HG02981 (cell line): Measurements from ENCODE around the gene SYNPO2.
"Not testable (repeated sequence)": the region's sequence is repeated elsewhere in the genome, so short reads cannot be mapped to it uniquely, and the experiment has no call there.

Source experiments
- ATAC-seq: cut with Tn5 transposase; IDR thresholded peaks from one replicate; pipeline ENCODE4 v1.9.1; 2021; ENCODE audit warnings: mild to moderate bottlenecking, moderate library complexity; ENCODE audit not compliant: unreplicated experiment

SYNPO2 gene

GRCh38 chr4:118995693-118996391, 107.2 kb downstream of the SYNPO2 start:
- ATAC-seq, result no peak

GRCh38 chr4:118997601-118998000, 108.9 kb downstream of the SYNPO2 start:
- ATAC-seq, result no peak

DNA sequence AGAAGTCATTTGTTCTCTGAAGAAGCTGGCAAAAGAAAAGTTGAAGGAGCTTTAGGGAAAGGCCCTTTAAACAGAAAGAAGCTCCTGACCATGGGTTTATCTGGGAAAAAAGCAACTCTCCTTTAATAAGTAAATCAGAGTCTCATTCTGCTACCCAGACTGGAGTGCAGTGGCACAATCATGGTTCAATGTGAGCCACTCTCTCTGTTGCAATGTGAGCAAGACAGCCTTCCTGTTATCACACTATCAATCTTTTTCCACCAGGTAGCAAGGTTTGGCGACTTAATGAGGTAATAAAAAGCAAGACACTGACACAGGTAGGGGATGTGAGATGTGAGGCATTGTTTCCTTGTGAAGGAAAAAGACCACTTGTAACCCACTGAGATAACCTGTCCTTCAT, 111.3 kb downstream of the SYNPO2 start:
- ATAC-seq, result no peak

DNA sequence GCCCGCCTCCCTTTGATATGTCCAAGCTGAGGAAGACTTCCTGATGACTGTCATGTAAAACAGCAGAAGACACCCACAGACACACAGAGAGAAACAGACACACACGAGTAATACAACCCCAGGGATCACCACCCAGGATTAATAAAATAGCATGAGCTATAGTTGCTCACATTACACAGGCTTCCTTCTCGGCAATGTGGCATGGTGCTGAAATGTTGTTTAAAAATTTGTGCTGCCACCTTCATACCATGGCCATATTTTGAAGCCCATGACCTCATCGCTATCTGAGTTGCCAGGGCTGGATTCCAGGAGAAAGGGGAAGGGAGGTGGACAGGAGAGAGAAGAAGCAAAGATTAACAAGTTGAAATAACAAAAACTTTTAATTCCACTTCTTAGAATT, 111.7 kb downstream of the SYNPO2 start:
- no peak for ATAC-seq

- ATAC-seq, result no peak
Observed at GRCh38 chr4:119002476-119002875, 113.8 kb downstream of the SYNPO2 start.

DNA sequence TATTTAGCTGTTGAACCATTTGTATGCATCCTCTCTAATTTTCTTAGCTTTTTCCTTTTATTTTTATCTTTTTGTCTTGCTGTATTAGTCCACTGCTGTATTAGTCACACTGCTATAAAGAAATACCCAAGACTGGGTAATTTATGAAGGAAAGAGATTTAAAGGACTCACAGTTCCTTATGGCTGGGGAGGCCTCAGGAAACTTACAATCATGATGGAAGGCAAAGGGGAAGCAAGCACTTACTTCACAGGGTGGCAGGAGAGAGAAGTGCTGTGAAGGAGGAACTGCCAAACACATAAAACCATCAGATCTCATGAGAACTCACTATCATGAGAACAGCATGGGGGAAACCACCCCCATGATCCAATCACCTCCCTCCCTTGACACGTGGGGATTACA, 114.3 kb downstream of the SYNPO2 start:
- not testable (repeated sequence) for ATAC-seq

- ATAC-seq, result no peak
Observed at GRCh38 chr4:119005928-119006460, 117.3 kb downstream of the SYNPO2 start.

- no peak for ATAC-seq
Observed at GRCh38 chr4:119008761-119009160, 120.1 kb downstream of the SYNPO2 start.

DNA sequence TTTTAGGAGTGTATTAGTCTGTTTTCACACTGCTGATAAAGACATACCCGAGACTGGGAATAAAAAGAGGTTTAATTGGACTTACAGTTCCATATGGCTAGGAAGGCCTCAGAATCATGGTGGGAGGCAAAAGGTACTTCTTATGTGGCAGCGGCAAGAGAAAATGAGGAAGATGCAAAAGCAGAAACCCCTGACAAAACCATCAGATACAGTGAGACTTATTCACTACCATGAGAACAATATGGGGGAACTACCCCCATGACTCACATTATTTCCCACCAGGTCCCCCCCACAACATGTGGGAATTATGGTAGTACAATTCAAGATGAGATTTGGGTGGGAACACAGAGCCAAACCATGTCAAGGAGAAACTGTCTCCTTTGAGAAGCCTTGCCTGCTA, 121.6 kb downstream of the SYNPO2 start:
- ATAC-seq, result not testable (repeated sequence)

- no peak for ATAC-seq
Observed at GRCh38 chr4:119010909-119011606, 122.4 kb downstream of the SYNPO2 start.

- ATAC-seq, result no peak
Observed at GRCh38 chr4:119011607-119011988, 122.9 kb downstream of the SYNPO2 start.

GRCh38 chr4:119014658-119015057, 126.0 kb downstream of the SYNPO2 start:
- ATAC-seq, result no peak

DNA sequence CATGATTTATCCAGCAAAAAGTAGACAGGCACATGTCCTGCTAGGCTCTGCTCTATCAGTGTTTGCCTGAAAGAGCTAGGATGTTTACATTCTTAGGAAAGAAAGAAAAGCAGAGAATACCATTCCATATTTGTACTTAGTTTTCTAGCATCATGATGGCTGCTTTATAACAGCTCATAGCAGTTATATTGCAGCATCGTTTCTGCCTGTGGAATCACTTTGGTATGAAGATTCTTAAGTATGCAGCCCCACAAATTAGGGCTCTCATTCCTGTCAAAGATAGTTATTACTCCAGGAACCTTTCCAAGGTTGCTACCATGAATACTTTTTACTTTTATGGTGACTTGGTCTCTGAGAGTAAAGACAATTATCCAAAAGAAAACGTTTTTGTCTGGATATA, 128.0 kb downstream of the SYNPO2 start:
- ATAC-seq, result no peak

- no peak for ATAC-seq
Observed at GRCh38 chr4:119017636-119018035, 129.0 kb downstream of the SYNPO2 start.

DNA sequence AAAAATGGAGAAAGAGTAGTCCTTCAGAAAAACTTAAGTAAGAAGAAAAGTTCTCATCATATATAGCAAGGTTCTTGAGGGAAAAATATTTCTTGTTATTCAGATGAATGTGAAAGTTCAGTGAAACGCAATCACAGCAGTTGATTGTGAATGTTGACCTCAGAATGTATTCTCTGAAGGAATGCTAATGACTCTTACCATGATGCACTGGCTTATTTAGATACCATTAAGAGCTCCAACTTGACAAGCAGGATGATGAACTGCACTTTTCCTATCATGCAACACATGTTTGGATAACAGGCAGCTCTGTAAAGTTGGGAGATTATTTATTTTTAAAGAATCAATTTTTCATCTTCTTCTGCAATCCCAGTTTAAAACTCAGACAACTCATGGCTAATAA, 131.5 kb downstream of the SYNPO2 start:
- no peak for ATAC-seq

DNA sequence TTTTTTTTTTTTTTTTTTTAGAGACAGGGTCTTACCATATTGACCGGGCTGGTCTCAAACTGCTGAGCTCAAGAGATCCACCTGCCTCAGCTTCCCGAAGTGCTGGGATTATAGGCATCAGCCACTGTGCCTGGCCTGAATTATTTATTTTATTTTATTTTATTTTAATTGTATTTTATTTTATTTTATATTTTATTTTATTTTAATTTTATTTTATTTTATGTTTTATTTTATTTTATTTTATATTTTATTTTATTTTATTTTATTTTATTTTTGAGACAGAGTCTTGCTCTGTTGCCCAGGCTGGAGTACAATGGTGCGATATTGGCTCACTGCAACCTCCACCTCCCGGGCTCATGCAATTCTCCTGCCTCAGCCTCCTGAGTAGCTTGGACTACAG, 133.9 kb downstream of the SYNPO2 start:
- not testable (repeated sequence) for ATAC-seq

- ATAC-seq, result no peak
Observed at GRCh38 chr4:119024102-119024501, 135.4 kb downstream of the SYNPO2 start.

- no peak for ATAC-seq
Observed at GRCh38 chr4:119025420-119025819, 136.8 kb downstream of the SYNPO2 start.

DNA sequence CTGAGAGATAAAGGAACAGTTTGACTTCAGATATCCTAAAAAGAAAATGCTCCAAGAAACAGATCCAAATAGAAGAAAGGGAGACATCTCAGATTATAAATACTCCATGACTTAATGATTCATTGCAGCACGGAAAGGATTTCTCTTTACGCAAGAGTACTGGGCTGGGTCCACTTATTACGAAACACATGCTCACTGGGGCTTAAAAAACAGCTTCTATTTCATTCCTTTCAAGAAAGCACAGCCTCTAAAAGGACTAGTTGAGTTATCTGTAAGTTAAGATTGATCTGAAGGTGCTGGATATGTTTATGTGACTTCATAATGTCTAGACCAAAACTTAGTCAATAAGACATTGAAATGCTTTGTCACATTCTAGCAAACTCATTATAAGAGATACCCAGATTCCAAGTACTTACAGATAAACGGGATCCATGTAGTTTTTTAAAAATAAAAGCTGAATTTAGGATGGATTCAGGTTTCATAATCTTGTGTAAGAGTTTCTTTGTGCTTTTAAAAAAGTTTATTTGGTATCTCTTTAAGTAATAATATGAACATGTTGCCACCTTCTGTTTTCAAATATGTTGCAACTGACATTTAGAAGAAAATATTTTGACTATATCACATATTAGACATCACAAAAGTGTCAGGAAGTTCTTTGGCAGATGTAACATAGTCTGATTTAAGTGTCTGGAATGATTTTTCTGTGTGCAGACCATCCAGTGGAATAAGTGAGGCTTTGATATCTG, 137.4 kb downstream of the SYNPO2 start:
- no peak for ATAC-seq

DNA sequence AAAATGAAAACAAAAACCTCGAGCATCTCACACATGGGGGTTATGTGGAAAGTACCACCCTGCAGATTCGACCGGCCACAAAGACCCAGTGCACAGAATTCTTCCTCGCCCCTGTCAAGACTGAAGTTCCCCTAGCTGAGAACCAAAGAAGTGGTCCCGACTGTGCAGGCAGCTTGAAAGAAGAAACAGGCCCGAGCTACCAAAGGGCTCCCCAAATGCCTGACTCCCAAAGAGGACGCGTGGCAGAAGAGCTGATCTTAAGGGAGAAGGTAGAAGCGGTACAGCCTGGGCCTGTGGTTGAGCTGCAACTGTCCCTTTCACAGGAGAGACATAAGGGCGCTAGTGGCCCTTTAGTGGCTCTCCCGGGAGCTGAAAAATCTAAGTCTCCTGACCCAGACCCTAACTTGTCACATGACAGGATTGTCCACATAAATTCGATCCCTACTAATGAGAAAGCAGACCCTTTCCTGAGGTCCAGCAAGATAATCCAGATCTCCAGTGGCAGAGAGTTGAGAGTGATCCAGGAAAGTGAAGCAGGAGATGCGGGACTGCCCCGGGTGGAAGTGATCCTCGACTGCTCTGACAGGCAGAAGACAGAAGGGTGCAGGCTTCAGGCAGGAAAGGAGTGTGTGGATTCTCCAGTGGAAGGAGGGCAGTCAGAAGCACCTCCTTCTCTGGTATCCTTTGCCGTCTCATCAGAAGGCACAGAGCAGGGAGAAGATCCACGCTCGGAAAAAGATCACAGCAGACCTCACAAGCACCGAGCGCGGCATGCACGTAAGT, 138.2 kb downstream of the SYNPO2 start:
- no peak for ATAC-seq

- ATAC-seq, result no peak
Observed at GRCh38 chr4:119027811-119028210, 139.2 kb downstream of the SYNPO2 start.
